Head of caudate nucleus (tissue), 42 donors: Measurements from ENCODE around the gene PSMB5.
"Not testable (repeated sequence)": the region's sequence is repeated elsewhere in the genome, so short reads cannot be mapped to it uniquely, and the experiment has no call there.

Experiments
- DNase-seq, 42 donors: peaks; one replicate each; pipeline versions ENCODE4 v3.0.0 to v3.0.0-alpha.2; 2020 to 2021; ENCODE audit warnings: mixed read lengths in 7 of 42
- intact Hi-C: fragments of 100-400 bp; cut with DNase I; formaldehyde crosslinking; loops from one replicate; pipeline ENCODE4 v1.15.0; 2022

The PSMB5 gene

DNA sequence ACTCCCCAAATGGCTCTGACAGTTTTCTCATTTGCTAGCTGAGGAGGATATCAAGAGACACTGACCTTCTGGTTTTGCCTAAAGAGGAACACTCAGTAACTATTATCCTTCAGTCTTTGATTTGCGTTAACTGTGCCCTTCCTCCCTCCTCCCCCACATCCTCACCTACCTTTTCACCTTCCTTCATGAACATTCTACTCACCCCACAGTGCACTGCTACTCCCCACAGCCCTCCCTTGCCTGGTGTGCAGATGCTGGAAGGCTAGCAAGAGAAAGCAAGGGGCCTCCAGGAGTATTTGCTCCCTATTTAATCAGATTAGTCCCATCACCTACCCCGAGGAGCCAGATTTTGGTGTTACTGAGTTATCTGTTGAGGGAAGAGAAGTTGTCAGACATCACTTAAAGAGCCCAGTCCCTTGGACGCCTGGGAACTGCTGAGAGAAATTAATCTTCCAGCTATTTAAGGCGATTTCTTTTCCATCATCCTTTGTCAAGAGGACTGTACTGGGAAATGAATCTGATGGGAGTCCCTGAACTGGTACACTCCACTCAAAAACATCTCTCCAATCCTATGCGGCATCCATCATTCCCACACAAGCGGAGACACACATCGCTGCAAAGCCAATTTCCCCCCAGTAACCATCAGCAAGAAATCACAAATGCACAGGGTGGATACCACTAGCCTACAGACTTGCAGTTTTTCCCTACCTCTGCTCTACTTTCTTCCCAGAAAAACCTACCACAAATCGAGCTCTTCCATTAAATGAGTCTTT is 11.5 kb downstream of the PSMB5 start:
- intact Hi-C loops: no loop called here

DNA sequence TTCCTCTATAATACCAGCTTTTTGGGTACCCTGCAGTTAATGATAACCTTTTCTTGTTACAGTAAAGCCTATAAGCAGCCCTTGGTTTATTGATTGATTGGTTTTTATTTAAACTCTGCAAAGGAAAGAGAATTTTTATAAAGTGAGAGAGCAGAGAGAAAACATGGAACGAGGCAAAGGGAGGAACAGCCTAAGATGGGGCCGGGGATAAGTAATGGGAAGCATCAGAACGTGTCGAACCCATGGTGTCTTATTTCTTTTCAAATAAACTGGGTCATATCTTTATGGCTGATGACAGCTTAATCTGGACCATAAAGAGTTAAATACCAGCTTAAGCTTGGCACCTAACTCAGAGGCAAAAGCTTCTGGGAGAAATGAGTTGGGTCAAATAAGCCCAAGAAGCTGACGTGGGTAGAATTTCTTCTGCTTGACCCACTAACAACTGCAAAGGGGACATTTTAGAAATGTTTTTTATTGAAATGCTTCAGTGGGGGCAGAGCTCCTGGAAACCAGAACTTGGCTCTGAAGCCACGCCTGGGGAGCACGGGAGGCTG is 12.7 kb downstream of the PSMB5 start:
- intact Hi-C loops: no loop called here

More for the DNA sequence above, 11.5 kb downstream of the PSMB5 start:
- peak in 23 of 42 donors; percentile 17 to 70 (median 34) for DNase-seq

DNA sequence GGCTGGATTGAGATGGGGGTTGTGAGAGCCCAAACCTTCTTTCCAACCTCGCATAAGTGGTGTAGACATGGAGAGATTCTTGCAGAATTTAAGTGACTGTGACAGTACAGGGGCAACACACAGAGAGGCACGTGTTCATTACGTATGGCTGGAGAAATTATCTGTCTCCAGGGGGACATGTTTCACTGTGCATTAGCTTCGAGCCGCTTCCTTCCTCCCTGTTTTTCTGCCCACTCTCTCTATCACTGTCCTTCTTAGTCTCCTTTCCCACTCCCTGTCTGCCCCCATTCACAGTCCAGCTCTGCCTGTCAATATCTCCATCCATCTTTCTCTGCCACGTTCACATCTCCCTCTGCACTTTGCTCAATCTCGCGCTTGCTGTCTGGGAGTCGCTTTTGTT is 13.3 kb downstream of the PSMB5 start:
- intact Hi-C loops: no loop called here
- no peak for DNase-seq

More for the DNA sequence above, 12.7 kb downstream of the PSMB5 start:
- no peak for DNase-seq

DNA sequence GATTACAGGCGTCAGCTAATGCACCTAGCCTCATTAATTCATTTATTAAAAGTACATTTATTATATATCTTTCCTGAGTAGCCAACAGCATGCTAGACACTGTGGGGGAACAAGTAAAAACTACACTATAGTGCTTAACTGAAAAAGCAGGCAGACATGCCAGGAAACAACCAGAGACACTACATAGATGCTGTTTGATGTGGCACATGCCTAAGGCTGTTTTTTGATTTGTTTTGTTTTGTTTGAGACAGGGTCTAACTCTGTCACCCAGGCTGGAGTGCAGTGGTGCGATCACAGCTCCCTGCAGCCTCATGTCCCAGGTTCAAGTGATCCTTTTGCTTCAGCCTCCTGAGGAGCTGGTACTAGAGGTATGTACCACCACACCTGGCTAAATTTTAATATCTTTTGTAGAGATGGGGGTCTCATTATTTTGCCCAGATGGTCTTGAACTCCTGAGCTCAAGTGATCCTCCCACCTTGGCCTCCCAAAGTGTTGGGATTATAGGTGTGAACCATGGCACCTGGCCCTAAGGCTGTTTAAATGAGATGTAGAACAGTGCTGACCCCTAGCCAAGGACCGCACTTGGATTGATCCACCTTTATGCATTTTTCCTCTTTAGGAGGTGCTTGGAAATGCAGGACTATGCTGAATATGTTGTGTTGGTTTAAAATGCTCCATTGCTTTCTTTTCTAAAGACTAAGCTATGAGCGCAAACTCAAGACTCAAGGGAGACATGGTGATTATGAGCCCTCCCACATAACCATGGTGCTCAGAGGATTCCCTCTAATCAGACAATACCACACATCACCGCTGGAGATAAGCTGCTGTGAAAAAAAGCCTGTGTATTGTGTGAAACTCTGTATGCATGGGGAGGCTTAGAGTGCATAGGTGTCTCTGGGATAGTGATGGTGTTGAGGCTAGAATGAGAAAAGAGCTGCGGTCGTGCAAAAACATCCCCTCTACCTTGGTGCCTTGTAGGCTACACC is 14.3 kb downstream of the PSMB5 start:
- intact Hi-C loops: no loop called here
- DNase-seq: peak in 2 of 42 donors; percentile 12 to 18

DNA sequence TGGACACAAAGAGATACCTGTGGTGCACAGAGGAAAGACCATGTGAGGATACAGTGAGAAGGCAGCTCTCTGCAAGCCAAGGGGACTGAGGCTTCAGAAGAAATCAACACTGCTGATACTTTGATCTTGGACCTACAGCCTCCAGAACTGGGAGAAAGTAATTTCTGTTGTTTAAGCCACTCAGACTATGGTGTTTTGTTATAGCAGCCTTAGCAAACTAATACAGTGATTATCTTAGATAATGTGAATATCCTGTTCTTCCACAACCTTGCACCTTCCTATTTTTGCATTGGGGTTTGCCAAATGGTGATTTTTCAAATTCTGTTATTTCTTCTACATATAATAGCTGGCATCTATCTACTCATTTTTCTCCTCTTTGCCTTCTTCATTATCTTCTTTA is 16.6 kb downstream of the PSMB5 start:
- intact Hi-C loops: no loop called here
- DNase-seq: no peak

DNA sequence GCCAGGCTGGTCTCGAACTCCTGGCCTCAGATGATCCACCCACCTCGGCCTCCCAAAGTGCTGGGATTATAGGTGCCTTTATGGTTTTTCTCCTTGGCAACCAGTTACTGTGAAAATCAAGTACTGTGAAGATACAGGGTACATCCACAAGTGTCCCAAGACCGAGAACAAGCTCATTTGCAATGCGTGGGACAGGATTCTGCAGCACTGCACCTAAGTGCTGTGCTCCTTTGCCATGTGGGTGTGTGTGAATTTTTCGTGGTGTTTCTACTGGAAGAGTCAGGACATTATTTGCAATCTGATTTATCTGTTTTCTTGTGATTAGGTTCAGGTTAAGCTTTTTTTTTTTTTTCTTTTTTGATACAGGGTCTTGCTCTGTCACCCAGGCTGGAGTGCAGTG is 17.6 kb downstream of the PSMB5 start:
- peak in 19 of 42 donors; percentile 17 to 70 (median 45) for DNase-seq
- intact Hi-C loops: no loop called here

DNA sequence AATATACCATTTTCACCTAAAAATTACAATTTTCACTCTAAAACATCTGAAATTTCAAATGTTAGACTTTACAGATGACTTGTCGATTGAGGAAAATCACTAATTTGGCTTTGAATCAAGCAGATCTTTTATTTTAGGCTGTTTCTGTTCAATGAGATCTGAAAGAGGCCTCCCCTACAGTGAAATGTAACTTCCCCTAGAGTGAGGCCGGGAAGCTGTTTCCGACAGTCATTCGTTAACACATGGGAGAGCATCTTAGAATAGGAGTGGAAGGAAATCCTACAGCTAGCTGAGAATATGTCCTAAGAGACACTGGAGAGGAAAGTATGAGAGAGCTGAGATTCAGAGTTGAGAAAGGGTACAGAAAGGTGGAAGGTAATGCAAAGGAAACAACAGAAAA is 19.1 kb downstream of the PSMB5 start:
- intact Hi-C loops: no loop called here
- no peak for DNase-seq

DNA sequence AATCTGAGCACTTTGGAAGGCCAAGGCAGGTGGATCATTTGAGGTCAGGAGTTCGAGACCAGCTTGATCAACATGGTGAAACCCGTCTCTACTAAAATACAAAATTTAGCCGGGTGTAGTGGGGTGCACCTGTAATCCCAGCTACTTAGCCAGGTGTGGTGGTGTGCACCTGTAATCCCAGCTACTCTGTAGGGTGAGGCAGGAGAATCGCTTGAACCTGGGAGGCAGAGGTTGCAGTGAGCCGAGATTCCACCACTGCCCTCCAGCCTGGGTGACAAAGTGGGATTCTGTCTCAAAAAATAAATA is 21.0 kb downstream of the PSMB5 start:
- intact Hi-C loops: not testable (repeated sequence)

DNA sequence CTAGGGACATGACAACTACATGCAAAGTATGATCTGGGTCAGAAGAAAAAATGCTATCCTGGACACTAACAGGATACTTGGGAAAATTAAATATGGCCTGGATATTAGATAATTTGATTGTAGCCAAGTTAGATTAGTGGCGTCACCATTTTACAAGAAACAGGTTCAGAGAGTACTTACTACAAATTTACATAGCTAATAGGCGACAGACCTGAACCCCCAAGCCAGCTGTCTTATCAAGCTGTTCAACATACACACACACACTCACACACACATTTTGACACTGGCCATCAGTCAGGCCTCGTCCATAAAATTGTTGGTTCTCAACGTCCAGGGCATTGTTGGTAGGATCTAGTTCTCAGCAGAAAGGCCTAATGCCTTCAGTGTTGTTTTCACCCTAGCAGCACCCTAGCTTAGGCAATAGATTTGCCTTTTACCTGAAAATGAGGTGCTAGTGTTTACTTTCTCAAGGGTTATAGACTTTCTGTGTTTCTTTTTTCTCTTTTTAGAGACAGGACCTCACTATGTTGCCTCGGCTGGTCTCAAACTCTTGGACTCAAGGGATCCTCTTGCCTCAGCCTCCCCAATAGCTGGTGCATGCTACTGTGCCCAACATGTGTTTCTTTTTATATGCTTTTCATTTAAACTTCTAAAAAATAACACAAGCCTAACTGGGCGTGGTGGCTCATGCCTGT is 21.5 kb downstream of the PSMB5 start:
- intact Hi-C loops: no loop called here
- no peak for DNase-seq

More for the DNA sequence above, 21.0 kb downstream of the PSMB5 start:
- not testable (repeated sequence) for DNase-seq

DNA sequence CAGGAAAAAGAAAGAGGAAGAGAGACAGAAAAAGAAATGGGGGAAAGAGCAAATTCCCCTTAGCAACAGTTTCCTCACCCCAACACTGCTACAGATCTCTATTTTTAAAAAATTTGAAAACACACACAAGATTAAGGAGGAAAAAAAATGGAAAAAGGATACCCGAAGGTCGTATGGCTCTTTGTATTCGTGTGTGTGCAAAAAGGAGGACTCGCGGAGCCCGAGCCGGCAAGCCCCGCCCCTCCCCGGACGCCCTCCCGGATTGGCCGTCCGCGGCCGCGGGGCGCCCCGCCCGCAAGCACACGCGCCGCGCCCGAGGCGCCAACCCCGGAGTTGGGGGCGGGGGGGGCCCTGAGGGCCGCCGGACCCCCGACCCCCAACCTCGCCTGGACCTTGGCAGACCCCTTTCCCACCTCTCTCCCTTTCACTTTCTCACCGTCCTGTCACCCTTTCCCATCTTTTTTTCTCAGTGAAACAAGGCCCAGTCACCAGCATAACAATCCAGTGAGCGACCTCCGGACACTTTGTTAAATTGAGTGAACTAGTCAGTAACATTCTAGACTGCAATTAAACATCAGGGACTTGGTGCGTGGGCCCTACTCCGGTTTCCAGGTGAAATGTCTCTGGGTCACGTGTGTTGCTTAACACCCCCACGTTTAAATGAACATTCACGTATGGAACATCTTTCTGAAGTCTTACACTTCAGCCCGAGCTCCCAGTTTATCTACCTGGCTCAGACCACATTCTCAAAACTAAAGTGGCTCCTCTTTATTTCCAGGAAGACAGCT is 24.6 kb downstream of the PSMB5 start, which contains the start of gene C14orf93:
Gene C14orf93 (minus strand): TSS at position 205 of the 788 bp plus-strand sequence. CDS start 11,120 bp downstream, outside the sequence.
- intact Hi-C loops: no loop called here
- peak; percentile 45 to 90 (median 80) for DNase-seq

DNA sequence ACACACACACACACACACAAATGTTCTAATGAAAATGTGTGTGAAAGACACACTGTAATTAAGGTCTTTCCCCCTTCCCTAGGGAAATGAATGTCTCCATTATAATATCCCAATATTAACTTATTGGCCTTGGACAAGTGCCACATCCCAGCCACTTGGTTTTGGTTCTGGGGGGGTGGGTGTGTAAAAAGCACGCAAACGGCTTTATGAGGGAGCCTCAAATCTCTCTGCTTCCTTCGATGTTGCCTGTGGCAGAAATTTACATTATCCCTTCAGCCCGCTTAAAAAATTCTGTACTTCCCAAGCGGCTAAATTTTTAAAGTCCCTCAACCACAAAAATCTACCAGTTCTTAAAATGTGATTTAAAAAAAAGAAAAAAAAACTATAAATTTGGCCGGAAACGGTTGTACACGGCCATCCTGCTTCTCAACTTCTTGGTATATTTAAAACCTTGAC is 25.2 kb downstream of the PSMB5 start:
- intact Hi-C loops: no loop called here
- no peak for DNase-seq

DNA sequence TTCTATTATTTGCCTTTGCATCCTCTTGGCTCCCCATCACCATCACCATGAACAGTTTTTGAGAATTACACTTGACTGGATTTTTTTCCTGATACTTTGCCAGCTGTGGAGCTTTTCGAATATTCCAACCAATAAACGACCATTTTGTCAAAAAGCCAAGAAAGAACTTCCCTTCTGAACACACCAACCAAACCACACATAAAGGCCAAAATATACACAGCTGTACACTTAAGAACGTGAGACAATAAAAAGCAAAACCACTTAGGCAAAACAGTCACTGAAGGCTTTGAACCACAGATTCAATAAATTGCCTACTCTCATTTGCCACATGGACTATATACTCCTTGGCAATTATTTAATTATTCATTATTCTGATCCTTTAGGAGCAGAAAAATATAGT is 25.9 kb downstream of the PSMB5 start:
- intact Hi-C loops: no loop called here
- no peak for DNase-seq

DNA sequence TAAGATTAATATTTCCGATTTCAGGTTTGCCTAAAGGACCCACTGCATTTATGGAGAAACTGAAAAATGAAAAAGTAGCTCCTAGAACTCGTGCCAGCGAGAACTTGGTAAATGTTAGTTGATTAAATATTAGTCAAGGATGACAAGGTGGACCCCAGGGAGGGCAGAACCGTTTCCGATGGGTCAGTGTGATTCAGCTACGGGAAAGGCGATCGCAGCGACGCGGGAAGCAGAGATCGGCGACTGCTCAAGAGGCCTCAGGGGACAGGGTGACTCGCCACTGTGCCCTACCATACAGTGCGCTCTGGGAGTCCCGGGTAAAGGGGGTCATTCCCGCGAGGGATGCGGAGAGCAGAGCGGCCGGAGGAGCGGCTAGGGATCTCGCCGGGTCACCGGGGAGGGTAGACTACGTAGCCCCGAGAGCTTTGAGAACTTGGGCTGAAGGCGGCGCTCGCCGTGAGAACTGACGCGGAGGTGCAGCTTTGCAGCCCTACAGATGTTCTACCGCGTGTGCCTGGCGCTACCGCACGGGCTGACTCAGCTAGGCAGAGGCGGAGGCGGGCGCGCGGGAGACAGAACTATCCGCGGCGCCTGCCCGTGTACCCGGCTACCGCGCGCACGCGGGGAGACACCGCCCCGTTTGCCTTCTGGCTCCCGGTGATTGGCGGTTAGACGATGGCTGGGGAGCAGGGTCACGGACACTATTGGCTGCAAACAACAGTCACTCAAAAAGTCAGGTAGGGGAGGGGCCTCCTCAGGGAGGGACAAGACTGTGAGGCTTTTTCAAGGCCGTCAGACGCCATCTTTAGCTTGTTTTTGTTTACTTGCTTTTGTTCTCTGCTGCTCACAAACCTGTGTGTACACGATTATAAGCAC is 27.9 kb downstream of the PSMB5 start:
- intact Hi-C loops: no loop called here
- DNase-seq: peak; percentile 96 to 99 (median 98)

DNA sequence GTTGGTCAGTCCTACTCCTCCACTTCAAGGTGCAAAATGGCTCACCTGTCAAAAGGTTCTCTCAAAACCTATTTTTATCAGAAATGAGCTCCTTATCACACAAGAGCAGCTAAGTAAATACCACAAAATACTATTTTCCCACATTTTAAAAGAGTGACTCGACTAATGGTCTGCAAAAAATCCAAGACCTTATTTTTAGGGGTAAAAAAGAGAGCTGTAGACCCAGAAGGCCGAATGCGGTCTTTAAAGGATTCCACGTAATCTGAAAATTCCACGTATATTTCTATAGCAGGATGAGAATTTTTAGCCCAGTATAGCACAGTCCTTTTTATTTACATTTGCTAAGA is 28.5 kb downstream of the PSMB5 start:
- intact Hi-C loops: no loop called here
- no peak for DNase-seq

DNA sequence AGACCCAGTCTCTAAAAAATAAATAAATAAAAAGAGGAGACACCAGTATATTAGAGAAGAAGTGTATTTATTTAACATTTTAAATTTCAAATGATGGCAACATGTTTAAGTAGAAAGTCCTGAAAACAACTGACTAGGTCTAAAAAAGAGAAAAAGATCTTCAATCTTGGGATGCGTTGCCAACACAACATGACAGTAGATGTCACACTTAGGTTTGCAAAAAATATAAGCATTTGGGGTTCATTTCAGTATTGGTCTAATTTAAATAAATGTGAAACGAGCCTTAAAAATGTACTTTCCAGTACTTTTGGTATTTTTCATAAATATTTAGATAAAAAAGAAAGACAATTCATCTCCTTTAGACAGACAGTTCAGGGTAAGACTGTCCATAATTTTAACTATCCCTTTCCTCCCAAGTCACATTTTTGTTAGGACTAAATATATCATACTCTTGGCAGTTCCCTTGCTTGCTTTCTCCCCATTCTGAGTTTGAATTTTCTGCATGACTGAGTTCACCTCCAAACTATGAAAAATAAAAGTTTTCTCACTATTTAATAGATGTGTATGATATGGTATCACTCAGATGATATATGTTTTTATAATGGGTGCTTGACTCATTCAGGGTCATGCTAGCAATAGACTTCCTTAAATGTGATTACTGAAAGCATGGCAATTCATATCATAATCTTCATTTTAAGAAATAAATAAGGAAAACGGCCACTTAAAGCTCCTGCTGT is 29.1 kb downstream of the PSMB5 start:
- DNase-seq: no peak
- intact Hi-C loops: no loop called here

DNA sequence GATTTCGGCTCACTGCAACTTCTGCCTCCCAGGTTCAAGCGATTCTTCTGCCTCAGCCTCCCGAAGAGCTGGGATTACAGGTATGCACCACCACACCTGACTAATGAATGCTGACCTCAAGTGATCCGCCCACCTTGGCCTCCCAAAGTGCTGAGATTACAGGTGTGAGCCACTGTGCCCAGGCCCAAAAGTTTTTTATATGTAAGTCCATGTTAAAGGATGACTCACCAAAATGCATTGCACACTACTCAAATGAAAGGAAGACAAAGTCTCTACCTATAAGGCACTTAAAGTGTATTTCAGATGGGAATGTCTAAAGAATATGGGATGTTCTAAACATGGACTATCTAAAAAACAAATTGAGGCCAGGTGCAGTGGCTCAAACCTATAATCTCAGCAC is 30.4 kb downstream of the PSMB5 start:
- intact Hi-C loops, DNase-seq: not testable (repeated sequence)

DNA sequence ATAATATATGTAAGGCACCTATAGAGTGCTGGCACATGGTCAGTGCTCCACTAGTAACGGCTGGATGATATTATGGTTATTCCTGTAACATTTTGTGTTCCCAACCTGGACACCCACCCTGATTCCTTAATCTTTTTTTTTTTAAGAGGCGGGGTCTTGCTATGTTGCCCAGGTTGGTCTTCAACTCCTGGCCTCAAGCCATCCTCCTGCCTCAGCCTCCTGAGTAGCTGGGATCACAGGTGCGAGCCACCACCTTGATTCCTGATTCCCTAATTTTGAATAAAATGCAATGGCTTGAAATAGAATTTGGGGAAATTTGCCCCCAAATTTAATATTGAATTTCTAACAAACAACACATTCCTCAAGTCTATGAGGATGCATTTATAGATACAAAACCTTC is 32.1 kb downstream of the PSMB5 start:
- intact Hi-C loops: no loop called here
- no peak for DNase-seq
